ENCODE measurements around the gene MAN1C1.

Gene MAN1C1

DNA sequence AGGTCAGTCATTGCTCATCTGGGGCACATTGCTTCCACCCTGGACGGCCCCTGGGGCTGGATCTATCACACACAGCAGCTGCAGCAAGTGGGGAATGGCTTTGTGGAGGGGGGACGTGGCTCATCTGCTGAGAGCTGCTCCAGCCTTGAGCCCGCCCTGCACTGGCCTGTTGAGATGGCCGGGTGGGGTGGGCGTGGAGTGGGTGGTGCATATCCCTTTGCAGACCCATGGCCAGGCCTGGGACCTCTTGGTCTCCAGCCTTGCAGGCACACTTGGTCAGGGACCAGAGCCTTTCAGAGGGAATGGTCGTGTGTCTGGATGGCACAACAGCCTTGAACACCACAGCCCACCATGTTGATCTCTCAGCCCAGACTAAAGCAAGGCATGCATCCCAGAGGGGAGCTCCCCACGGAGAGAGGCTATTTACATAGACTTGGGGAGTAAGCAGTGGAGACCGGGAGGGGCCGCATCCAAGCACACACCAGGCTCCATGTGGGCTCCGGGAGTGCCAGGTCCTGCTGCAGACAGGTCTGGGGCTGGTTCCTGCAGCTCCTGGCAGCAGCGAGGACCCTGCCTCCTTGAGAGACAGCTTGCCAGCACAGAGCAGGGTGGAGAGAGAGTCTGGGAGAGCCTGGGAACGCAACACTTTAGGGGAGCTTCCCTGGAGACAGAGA is 130.6 kb downstream of the MAN1C1 start:
- no peak for DNase-seq (ENCODE audit: extremely low spot score, insufficient read length, low read depth)
- FAIRE-seq: no peak

DNA sequence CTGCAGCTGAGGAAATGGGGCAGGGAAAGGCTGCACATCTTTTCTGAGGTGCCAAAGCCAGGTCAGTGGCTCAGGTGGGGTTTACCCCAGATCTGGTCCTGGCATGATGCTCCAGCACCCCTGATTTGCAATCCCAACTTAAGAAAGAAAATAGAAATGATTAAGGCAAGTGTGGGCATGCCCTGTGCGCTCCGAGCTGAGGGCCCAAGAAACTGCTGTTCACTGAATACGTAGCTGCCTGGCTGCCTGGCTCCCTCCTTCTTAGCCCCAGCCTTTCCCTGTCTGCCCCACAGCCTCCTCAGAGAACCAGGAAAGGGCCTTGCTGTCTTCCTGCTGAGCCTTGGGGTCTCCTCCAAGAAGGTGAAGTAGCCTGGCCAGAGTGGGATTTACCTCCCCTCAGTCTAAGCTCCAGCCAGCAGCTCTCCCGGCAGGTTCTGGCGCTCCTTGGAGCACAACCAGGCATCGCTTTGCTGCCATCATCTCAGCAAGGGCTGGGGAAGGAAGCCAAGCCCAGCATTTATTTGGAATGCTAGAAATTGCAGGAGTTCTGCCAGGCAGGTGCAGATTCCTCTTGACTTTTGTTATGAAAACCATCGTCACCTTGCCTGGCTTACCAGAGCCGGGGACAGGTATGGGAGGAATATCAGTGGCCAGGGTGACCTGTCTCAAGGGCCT is 132.1 kb downstream of the MAN1C1 start:
- DNase-seq (ENCODE audit: extremely low spot score, insufficient read length, low read depth): no peak
- FAIRE-seq: no peak

DNA sequence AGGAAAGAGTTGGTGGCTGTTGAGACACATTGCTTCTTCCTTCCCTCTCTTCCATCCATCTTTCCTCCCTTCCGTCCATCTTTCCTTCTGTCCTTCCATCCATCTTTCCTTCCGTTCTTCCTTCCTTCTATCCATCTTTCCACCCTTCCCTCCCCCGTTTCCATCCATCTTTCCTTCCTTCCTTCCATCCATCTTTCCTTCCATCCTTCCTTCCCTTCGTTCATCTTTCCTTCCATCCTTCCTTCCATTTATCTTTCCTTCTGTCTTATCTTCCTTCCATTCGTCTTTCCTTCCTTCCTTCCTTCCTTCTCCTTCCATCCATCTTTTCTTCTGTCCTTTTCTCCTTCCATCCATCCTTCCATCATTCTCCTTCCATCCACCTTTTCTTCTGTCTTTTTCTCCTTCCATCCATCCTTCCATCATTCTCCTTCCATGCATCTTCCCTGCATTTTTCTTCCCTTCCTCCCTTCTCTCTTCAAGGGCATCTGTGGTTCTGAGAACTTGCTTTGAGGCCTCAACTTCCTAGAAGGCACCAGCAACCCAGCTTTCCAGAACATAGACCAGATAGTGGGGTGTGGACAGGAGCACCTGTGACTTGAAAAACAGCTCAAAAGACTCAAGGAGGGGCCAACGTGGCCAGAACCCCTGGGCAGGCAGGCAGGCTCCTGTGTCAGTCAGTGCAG is 134.5 kb downstream of the MAN1C1 start:
- no peak for FAIRE-seq
- no peak for DNase-seq (ENCODE audit: extremely low spot score, insufficient read length, low read depth)

DNA sequence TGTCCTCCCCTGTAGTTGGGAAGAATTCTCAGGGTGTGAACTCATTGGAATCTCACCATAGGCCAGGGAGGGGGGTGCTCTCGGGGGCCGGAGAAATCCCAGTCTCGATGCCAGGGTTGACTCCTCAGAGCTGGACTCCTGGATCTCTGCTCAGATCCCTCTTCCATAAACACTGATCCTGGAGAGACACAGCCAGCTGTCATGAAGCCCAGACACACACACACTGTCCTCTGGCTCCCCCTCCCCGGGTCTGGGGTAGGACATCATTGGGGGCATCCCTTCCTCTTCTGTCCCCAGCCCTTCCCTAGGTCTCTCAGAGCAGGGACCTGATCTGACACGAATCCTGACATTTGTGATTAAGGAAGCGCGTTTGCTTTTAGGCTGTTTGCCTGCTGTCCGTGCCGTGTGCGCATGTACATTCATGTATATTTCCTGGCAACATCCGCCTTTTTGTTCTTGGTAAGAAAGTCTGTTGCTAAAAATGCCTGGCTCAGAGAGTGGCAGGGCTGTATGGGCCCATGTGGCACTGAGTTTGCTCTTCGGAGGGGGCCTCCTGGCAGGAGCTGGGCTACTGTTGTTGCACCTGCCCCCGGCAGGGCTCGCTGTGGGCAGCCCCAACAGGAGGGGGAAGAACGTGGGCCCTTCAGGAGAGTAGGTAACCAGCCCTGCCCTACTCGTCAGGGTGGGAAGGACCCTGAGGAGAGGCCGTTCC is 138.0 kb downstream of the MAN1C1 start:
- no peak for FAIRE-seq
- DNase-seq (ENCODE audit: extremely low spot score, insufficient read length, low read depth): no peak

DNA sequence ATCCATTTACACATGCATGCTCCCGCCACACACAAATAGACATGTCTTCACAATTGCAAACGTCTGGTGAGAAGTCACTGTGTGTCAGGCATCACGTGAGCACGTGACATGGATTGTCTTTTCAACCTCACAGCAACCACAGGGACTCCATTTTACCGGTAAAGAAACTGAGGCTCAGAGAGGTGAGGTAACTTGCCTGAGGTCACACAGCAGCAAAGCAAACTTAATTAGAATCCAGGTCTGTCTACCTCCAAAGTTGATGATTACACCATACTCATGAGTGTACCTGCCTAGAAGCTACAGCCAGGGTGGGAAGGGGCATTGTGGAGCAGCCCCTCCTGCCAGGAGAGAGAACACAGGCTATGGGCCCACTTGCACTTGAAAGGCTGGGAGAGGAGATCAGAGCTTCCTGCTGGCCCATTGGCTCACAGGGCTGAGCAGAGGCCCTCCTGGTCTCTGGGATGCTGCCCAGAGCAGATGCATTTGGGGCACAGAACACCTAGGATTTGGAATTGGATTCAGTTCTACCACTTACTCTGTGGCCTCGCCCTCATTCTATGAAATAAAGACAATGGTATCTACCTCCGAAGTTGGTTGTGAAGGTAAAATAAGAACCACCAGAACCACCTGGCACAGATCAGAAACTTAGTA is 139.0 kb downstream of the MAN1C1 start:
- DNase-seq (ENCODE audit: extremely low spot score, insufficient read length, low read depth): no peak
- no peak for FAIRE-seq

DNA sequence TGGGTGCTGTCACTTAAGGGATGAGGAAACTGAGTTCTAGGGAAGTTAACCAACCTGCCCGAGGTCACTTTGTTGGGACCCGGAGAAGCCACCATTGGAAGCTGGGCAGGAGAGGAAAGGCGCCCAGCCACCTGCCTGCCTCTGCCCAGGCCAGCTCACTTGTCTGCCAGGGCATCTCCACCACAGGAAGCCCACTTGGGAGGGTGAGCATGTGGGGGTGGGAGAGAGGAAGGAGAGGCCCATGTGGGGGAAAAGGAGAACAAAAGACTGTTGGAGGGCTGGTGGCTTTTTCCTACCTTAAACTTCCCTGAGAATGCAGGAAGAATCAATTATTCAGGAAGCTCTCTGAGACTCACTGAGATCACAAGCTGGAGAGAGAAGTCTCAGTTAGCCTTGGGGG is 139.6 kb downstream of the MAN1C1 start:
- no peak for FAIRE-seq
- DNase-seq (ENCODE audit: extremely low spot score, insufficient read length, low read depth): no peak

DNA sequence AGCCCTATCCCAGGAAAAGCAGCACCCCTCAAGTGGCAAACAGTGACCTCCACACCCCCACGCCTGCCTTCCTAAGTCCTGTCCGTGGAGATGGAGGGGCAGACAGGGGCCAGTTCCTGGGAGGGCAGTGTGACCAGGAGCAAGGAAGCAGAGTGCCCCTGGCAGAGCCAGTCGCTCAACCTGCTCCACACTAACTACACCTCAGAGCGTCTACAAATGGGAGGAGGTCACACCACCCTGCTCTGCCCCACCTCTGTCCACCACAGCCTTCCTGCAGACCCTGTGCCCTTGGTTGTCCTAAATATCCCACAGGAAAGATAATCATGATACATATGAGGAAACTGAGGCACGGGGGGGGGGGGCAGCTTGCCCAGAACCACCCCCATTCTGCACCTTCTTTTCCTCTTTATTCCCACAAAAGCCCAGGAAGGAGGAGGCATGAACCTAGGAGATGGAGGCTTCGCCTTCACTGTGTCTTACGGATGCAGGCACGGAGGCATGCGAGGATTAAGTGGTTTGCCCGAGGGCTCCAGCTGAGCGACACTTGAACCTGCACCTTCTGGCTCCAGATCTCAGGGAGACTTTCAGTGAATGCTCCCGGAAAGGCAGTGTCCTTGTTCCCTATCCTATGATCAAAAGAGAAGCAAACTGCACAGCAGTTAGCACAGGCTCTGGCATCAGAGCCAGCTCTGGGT is 140.7 kb downstream of the MAN1C1 start:
- FAIRE-seq (no peak), DNase-seq (ENCODE audit: extremely low spot score, insufficient read length, low read depth) (no peak)

- FAIRE-seq (no peak), DNase-seq (ENCODE audit: extremely low spot score, insufficient read length, low read depth) (no peak)
Measured at GRCh38 chr1:25757846-25758185, 141.2 kb downstream of the MAN1C1 start.

GRCh38 chr1:25758466-25759070 is 142.0 kb downstream of the MAN1C1 start:
- DNase-seq (ENCODE audit: extremely low spot score, insufficient read length, low read depth) (no peak), FAIRE-seq (no peak)

- FAIRE-seq: no peak
- DNase-seq (ENCODE audit: extremely low spot score, insufficient read length, low read depth): no peak
Measured at GRCh38 chr1:25760122-25760719, 143.6 kb downstream of the MAN1C1 start.

- FAIRE-seq: no peak
- no peak for DNase-seq (ENCODE audit: extremely low spot score, insufficient read length, low read depth)
Measured at GRCh38 chr1:25760871-25761270, 144.3 kb downstream of the MAN1C1 start.

DNA sequence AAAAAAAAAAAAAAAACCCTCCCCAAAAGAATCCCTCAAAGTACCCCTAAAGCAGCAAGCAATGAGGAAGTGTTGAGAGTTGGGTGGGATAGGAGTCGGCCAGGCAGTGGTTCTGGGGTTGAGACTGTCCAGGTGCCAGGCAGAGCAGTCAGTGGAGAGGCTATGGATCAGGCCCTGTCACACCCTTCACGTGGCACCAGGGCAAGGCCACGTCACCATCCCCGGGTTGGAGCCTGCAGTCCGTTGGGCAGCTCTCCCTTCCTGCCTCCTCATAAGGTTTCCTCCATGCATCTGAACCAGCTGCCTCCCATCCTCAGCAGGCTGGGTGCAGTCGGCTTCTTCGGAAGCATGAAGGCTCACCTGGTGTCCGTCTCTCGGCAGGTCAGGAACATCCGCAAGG is 146.9 kb downstream of the MAN1C1 start:
- FAIRE-seq (no peak), DNase-seq (ENCODE audit: extremely low spot score, insufficient read length, low read depth) (no peak)

DNA sequence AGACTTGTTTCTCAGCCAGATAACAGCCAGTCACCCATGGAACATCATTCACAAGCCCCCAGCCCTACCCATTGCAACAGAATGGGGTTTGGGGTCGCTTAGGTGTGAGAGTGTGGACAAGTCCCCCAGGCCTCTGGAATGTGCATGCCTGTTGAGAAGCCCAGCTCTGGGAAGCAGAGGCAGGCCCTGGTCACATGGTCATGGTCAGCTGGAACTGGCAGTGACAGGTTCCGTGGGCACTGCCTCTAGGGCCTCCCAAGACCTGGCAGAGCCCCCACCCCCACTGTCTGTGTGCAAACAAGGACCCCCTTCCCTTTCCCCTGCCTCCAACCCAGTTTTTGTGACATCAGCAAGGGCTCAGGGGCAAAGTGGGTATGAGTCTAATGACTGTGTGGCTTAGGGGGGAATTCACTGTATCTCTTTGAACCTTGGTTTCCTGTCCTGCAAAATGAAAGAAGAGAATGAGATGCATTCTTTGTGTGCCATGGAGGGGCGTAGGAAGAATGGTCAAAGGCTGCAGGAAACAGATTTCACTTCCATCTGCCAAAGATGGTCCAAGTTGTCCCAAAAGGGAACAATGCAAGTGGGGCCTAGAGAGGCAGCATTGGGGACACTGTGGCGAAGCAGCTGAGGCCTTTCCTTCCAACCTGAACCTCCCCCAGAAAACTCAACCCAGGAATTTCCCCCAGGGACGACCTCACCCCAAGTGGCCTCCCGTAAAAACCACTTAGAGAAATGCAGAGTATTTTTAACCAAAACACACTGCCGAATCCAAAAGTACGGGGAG is 148.7 kb downstream of the MAN1C1 start:
- no peak for DNase-seq (ENCODE audit: extremely low spot score, insufficient read length, low read depth)
- FAIRE-seq: no peak

GRCh38 chr1:25765923-25766589 is 149.5 kb downstream of the MAN1C1 start:
- DNase-seq (ENCODE audit: extremely low spot score, insufficient read length, low read depth) (no peak), FAIRE-seq (no peak)

GRCh38 chr1:25766721-25767436 is 150.3 kb downstream of the MAN1C1 start:
- FAIRE-seq (no peak), DNase-seq (ENCODE audit: extremely low spot score, insufficient read length, low read depth) (no peak)

GRCh38 chr1:25767437-25767770 is 150.8 kb downstream of the MAN1C1 start:
- FAIRE-seq: no peak
- DNase-seq (ENCODE audit: extremely low spot score, insufficient read length, low read depth): no peak

DNA sequence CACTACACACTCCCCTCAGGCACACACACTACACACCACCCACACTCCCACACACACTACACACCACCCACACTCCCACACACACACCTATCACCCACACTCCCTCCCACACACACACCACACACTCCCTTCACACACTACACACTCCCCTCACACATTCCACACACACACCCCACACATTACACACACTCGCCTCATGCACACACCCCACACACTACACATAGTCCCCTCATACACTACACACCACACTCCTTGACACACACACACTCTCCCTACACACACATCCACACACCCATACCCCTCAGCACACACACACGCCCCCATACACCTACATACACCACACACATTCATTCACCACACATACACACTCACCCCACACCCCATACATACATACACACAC is 152.4 kb downstream of the MAN1C1 start:
- FAIRE-seq: no peak
- DNase-seq (ENCODE audit: extremely low spot score, insufficient read length, low read depth): no peak

Measured in GM18507 (cell line).